HG03095 (cell line): ENCODE results near the gene TNRC6B.
"Not testable (repeated sequence)": the region's sequence is repeated elsewhere in the genome, so short reads cannot be mapped to it uniquely, and the experiment has no call there.

Experiments used
- ATAC-seq: cut with Tn5 transposase; IDR thresholded peaks from one replicate; pipeline ENCODE4 v1.9.1; 2021; ENCODE audit warnings: moderate library complexity; ENCODE audit not compliant: unreplicated experiment

The TNRC6B gene

DNA sequence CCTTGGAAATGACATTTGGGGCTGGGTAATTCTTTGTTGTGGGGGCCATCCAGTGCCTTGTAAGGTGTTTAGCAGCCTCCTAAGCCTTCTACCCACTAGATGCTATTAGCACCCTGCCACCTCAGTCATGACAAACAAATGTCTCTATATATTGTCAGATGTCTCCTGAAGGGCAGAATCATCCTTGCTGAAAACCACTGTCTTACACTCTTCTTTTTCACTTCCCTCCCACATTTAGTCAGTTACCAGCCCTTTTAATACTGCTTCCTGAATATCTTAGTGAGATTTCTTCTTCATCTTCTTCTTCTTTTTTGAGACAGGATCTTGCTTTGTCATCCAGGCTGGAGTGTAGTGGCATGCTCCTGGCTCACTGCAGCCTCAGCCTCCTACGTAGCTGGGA, 33.1 kb downstream of the TNRC6B start:
- ATAC-seq: no peak

GRCh38 chr22:40211476-40212054, 33.8 kb downstream of the TNRC6B start:
- ATAC-seq: no peak

DNA sequence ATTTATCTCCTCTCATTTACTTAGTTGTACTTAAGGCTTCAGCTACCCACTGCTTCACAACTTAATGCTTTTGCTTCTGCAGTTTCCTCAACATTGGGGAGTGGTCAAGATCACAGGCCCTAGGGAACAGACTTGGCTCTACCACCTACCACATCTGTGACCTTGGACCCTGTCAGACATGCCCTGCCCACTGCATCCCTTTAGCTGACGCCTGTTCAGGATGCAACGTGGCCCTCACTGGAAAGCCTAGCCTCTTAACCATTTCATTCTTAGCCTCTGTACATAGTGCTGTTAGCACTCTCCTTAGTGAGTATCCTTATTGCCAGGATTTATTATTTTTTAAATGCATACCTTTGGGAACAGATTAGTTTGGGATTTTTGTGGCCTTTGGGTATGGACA, 34.4 kb downstream of the TNRC6B start:
- ATAC-seq: no peak

DNA sequence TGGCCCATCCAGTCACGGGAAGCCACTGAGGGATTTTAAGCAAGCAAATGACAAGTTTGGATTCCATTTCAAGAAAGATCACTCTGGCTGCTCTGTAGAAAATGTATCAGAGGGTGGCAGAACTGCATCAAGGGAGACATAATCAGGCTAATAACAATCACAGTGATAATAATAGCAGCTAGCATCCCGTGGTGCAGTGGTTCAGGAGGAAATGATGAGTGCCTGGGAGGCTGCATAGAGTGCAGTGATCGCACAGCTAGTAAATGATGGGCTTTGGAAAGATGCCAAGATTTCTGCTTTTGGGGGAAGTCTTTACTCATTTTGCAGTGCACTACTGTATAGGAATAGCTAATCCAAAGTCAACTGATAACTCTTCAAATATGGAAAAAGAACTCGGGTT, 35.8 kb downstream of the TNRC6B start:
- ATAC-seq: no peak

GRCh38 chr22:40215266-40215665, 37.5 kb downstream of the TNRC6B start:
- ATAC-seq: no peak

GRCh38 chr22:40216041-40216756, 38.5 kb downstream of the TNRC6B start:
- ATAC-seq: no peak

- no peak for ATAC-seq
Observed at GRCh38 chr22:40218152-40218551, 40.4 kb downstream of the TNRC6B start.

- no peak for ATAC-seq
Observed at GRCh38 chr22:40218723-40219294, 41.1 kb downstream of the TNRC6B start.

DNA sequence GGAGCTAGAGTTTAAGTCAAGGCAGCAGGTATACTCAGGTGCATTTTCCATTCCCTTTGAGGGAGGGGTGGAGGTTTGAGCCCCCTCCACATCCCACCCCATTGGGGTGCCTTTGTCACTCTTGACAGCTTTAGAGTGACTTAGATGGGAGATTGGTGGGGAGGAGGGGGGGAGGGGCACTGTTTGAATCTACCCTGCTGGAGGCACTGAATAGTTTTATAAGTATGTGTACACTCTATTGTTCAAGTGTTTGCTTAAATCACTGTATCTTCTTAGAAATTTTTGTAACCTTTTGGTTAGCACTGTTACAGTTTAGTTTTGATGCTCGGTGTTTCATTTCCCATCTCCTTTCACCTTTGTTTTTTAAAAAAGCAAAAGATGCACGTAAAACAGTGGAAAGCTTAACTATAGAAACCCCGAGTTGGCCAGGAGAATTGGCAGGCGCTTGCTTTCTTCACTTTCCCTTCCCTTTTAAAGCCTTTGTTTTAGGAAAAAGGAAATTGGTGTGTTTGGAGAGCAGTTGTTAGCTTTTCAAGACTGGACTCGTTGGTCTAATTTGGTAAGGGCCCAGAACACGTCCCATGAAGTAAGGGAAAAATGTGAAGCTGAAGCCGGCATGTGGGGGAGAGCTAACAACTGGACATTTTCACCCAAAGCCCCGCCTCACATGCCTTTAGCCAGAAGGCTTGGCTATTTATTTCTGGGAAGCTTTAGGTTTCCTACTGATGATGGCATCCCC, 42.8 kb downstream of the TNRC6B start:
- no peak for ATAC-seq

GRCh38 chr22:40221055-40221414, 43.3 kb downstream of the TNRC6B start:
- no peak for ATAC-seq

- not testable (repeated sequence) for ATAC-seq
Observed at GRCh38 chr22:40222979-40223378, 45.3 kb downstream of the TNRC6B start.

- ATAC-seq: no peak
Observed at GRCh38 chr22:40224702-40225101, 47.0 kb downstream of the TNRC6B start.

GRCh38 chr22:40226620-40227019, 48.9 kb downstream of the TNRC6B start:
- no peak for ATAC-seq

GRCh38 chr22:40231618-40232313, 54.0 kb downstream of the TNRC6B start:
- no peak for ATAC-seq

- no peak for ATAC-seq
Observed at GRCh38 chr22:40232624-40233023, 54.9 kb downstream of the TNRC6B start.

- ATAC-seq: no peak
Observed at GRCh38 chr22:40233886-40234285, 56.2 kb downstream of the TNRC6B start.

DNA sequence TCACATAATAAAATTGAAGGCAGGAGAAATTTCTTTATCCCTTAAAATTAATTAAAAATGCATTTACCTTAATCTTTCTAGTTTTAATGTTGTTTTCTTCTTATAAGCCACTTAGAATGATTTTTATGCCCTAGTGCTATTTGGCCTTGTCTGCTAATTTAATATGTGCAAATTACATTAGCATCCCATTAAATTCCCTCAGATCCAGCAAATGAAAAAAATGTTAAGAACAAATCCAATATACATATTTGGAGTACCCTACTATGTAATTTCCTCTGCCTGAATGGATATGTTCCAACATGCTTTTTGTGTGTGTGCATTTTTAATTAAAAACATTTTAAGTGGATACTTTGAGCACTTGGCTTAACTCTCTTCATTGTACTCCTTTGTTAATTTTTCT, 56.9 kb downstream of the TNRC6B start:
- no peak for ATAC-seq

DNA sequence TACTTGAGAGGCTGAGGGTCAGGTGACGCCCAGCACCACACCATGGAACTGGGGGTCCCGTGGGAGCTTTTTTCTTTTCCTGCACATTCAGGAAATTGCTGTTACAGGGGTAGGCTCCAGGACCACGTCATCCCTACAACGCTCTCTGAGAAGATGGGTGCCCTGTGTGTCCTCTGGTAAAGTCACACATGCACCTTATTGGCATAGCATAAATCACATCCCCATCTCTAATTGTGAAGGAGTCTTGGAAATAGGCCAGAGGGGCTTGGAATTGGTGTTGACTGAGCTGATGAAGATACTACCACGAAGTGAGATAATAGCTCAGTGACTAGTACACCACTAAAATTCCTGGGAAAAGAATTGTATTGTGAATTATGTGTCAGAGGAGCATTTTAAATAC, 57.6 kb downstream of the TNRC6B start:
- no peak for ATAC-seq

DNA sequence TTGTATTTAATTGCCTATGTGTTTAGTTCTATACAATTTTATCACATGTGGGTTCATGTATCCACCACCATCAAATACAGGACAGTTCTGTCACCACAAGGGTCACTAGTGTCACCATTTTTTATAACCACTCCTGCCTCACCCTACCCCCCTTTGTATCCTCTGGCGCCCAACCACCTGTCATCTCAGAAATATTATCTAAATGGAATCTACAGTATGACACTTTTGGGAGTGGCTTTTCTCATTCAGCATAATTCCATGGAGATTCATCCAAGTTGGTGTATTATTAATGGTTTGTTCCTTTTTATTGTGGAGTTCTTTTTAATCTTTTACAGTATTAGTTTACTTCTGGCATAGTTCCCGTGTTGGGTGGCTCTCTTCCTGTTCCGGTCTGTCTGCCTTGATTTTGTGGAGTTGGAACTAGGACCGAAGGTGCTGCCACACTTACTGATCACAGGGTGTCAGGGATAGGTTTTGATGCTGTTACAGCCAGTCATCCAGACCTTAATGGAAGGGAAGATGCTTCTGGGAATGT, 58.5 kb downstream of the TNRC6B start:
- no peak for ATAC-seq

GRCh38 chr22:40237241-40237640, 59.5 kb downstream of the TNRC6B start:
- ATAC-seq: no peak

DNA sequence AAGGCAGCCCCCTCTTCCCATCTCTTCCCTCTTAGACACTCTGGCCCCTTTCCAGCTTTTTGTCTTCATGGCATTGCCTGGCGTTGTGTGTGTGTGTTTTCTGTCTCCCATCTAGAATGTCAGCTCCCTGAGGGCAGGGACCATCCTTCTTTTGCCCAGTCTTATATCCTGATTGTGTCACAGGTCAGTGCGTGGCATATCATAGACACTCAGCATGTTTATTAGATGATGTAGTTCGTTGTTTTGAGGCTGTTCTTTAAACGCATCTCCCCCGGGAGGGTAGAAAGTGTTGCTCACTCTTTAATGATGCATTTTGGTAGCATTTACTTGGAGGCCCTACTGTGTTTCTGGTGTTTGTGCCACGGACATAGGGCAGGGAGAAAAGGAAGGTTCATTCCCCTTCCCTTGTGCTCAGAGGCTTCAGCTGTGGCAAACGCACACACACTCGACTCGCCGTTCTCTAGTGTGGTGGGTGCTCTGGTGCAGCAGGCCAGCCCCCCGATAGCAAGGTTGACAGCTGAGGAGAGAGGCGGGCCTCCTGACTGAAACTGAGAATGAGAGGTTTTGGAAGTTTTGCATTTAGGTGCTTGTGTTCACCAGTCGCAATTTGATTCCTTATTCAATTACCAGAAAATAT, 60.2 kb downstream of the TNRC6B start:
- ATAC-seq: no peak
